Omental fat pad (tissue), 4 donors: ENCODE results near the gene TBC1D2B. TPM values are rescaled to one million over a fixed set of nuclear protein-coding genes. Genes with fewer than 3 reads are reported as not detected.

Experiments
- ATAC-seq: fragments of 150-250 bp; one replicate; pipeline ENCODE4 v1.9.1; 2016; ENCODE audit warnings: mild to moderate bottlenecking, moderate library complexity; ENCODE audit not compliant: low FRiP score
- DNase-seq: peaks from one replicate; pipeline ENCODE4 v3.0.0-alpha.2; 2019; ENCODE audit warnings: low spot score
- CTCF ChIP-seq, 3 donors: fragments of 450-650 bp; IDR thresholded peaks; one replicate each; pipeline ENCODE4 v1.5.1; 2016 to 2017; ENCODE audit warnings: antibody characterized with exemption in 3 of 3, mild to moderate bottlenecking in 3 of 3, moderate library complexity in 2 of 3
- total RNA-seq, 4 donors: library from RNA; depleted of rRNA; stranded (reverse); fragments of >200 nt; gene quantifications; one replicate each; pipeline ENCODE4 v1.1.0, GENCODE V29; 2016

The TBC1D2B gene
- total RNA-seq, 4 donors from 2014 or later: 50.3 to 134 (median 95.5) TPM

- no peak for TF ChIP-seq CTCF (IDR thresholded peaks at IDR 0.05)
- no peak for DNase-seq
Measured at GRCh38 chr15:78058401-78058935, 19.0 kb downstream of the TBC1D2B start.

GRCh38 chr15:78057803-78058202 lies 19.7 kb downstream of the TBC1D2B start:
- no peak for DNase-seq
- no peak for TF ChIP-seq CTCF (IDR thresholded peaks at IDR 0.05)
- ATAC-seq: no peak

More at GRCh38 chr15:78058401-78058935, 19.0 kb downstream of the TBC1D2B start:
- no peak for ATAC-seq

GRCh38 chr15:78056714-78057269 lies 20.7 kb downstream of the TBC1D2B start:
- ATAC-seq (no peak), DNase-seq (no peak)
- no peak for TF ChIP-seq CTCF (IDR thresholded peaks at IDR 0.05)

- ATAC-seq (peak; percentile 29), DNase-seq (no peak)
- no peak for TF ChIP-seq CTCF (IDR thresholded peaks at IDR 0.05)
Measured at GRCh38 chr15:78055919-78056713, 21.4 kb downstream of the TBC1D2B start.

GRCh38 chr15:78054966-78055365 lies 22.5 kb downstream of the TBC1D2B start:
- ATAC-seq (no peak), DNase-seq (no peak)
- TF ChIP-seq CTCF (IDR thresholded peaks at IDR 0.05): no peak

GRCh38 chr15:78054518-78054917 lies 23.0 kb downstream of the TBC1D2B start:
- TF ChIP-seq CTCF (IDR thresholded peaks at IDR 0.05): no peak
- DNase-seq: no peak
- ATAC-seq: no peak
